SIG-M5 treated with dmso at 0.1 percent for 504 hours (cell line): Measurements from ENCODE around the gene SORBS2.

Source experiments
- DNase-seq: peaks from one replicate; lab custom pipeline; 2025; ENCODE audit not compliant: unreplicated experiment; lab: John Stamatoyannopoulos, UW

The SORBS2 gene

GRCh38 chr4:185801471-185801870, 10.5 kb downstream of the SORBS2 start:
- no peak for DNase-seq

GRCh38 chr4:185800266-185800945, 11.6 kb downstream of the SORBS2 start:
- no peak for DNase-seq

- no peak for DNase-seq
These were observed 12.6 kb downstream of the SORBS2 start for GRCh38 chr4:185799442-185799841.

GRCh38 chr4:185797596-185798338, 14.2 kb downstream of the SORBS2 start:
- no peak for DNase-seq

GRCh38 chr4:185797018-185797417, 15.0 kb downstream of the SORBS2 start:
- no peak for DNase-seq

- no peak for DNase-seq
These were observed 15.8 kb downstream of the SORBS2 start for GRCh38 chr4:185796176-185796575.

- no peak for DNase-seq
These were observed 17.4 kb downstream of the SORBS2 start for GRCh38 chr4:185794637-185795036.

GRCh38 chr4:185793716-185794115, 18.3 kb downstream of the SORBS2 start:
- DNase-seq = no peak

- DNase-seq = no peak
These were observed 18.9 kb downstream of the SORBS2 start for GRCh38 chr4:185793116-185793485.

- no peak for DNase-seq
These were observed 19.4 kb downstream of the SORBS2 start for GRCh38 chr4:185792384-185793115.

- no peak for DNase-seq
These were observed 23.9 kb downstream of the SORBS2 start for GRCh38 chr4:185787926-185788679.

- DNase-seq = no peak
These were observed 25.6 kb downstream of the SORBS2 start for GRCh38 chr4:185786422-185786821.

GRCh38 chr4:185783574-185783973, 28.4 kb downstream of the SORBS2 start:
- no peak for DNase-seq

- no peak for DNase-seq
These were observed 29.5 kb downstream of the SORBS2 start for GRCh38 chr4:185782523-185782922.

- no peak for DNase-seq
These were observed 30.3 kb downstream of the SORBS2 start for GRCh38 chr4:185781555-185782215.

- DNase-seq = no peak
These were observed 31.5 kb downstream of the SORBS2 start for GRCh38 chr4:185780472-185780871.

GRCh38 chr4:185779517-185779916, 32.5 kb downstream of the SORBS2 start:
- no peak for DNase-seq

GRCh38 chr4:185778307-185778706, 33.7 kb downstream of the SORBS2 start:
- DNase-seq = no peak

- no peak for DNase-seq
These were observed 36.0 kb downstream of the SORBS2 start for GRCh38 chr4:185775792-185776555.
